ENCODE measurements around the gene PLET1.

Gene PLET1

DNA sequence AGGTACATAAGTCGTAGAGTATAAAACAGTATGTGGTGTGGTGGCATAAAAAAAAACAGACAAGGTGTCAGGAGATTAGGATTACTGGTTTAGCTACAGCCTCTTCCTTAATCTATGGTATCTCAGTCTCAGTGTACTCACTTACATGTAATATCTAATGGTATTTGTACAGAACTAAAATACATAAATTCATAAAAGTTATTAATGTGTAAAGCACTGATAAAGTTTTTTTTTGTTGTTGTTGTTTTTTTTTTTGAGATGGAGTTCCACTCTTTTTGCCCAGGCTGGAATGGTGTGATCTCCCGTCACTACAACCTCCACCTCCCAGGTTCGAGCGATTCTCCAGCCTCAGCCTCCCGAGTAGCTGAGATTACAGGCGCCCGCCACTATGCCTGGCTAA, 31.5 kb downstream of the PLET1 start:
- TF ChIP-seq, protein P1, sequence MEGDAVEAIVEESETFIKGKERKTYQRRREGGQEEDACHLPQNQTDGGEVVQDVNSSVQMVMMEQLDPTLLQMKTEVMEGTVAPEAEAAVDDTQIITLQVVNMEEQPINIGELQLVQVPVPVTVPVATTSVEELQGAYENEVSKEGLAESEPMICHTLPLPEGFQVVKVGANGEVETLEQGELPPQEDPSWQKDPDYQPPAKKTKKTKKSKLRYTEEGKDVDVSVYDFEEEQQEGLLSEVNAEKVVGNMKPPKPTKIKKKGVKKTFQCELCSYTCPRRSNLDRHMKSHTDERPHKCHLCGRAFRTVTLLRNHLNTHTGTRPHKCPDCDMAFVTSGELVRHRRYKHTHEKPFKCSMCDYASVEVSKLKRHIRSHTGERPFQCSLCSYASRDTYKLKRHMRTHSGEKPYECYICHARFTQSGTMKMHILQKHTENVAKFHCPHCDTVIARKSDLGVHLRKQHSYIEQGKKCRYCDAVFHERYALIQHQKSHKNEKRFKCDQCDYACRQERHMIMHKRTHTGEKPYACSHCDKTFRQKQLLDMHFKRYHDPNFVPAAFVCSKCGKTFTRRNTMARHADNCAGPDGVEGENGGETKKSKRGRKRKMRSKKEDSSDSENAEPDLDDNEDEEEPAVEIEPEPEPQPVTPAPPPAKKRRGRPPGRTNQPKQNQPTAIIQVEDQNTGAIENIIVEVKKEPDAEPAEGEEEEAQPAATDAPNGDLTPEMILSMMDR (conservative IDR thresholded peaks at IDR 0.05; ENCODE audit: low read length) = no peak
- no peak for DNase-seq (ENCODE audit: low read depth)
- no peak overlapping the region for H3K4me3 ChIP-seq (ENCODE audit: low read length)

DNA sequence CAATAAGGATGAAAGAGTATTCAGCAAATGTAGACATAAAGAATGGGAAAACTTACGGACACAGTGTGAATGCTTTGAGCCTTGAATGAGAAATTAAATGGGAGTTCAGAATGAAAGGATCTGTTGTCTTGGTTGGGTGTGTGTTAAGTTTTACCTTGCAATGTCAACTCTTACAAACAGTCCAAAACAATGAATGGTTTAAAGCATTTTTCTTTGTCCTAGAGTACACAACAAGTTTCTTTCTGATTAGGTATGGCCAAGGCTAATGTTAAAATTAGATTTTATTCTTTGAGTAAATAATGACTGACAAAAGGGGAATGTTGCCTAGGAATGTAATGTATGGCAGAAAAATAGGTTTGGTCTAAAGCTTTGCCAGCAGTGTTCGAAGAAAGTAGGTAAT, 32.0 kb downstream of the PLET1 start:
- TF ChIP-seq, protein P1 (conservative IDR thresholded peaks at IDR 0.05; ENCODE audit: low read length) = no peak
- no peak overlapping the region for H3K4me3 ChIP-seq (ENCODE audit: low read length)
- no peak for DNase-seq (ENCODE audit: low read depth)

DNA sequence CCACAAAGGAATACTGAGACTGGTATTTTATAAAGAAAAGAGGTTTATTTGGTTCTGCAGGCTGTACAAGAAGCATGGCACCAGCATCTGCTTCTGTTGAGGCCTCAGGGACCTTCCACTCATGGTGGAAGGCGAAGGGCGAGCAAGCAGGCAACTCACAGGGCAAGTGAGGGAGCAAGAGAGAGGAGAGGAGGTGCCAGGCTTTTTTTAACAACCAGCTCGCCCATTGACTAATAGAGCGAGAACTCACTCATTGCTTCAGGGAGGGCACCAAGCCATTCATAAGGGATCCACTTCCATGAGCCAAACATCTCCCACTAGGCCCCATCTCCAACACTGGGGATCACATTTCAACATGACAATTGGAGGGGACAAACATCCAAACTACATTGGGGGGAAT, 33.2 kb downstream of the PLET1 start:
- peak; percentile 10 for DNase-seq (ENCODE audit: low read depth)
- peak overlapping the region; percentile 90 for H3K4me3 ChIP-seq (ENCODE audit: low read length)
- TF ChIP-seq, protein P1 (conservative IDR thresholded peaks at IDR 0.05; ENCODE audit: low read length) = no peak

DNA sequence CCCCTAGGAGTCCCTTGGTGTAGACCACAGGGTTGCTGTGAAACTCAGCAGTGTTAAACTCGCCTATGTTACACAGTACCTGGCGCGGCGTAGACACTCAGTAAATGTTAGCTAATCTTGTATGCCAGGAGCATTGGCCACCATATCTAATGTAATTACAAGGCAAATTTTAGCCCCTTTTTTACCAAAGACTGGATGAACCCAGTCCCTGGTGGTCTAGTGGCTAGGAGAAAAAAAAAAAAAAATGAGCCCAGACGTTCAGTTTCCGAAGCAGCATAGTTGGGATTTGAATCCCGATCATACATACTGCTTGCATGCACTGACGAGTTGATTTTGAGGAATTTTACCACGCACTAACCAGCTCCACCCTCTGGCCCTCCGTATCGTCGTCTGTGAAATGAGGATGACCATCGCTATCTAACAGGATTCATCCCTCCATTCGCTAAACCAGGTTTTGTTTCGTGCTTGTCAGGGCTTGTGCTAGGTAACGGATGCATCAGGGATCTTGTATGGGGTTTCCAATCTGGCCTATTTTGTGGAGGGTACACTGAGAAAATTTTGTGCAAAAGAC, 33.7 kb downstream of the PLET1 start:
- TF ChIP-seq, protein P1 (conservative IDR thresholded peaks at IDR 0.05; ENCODE audit: low read length) = no peak; the same call in 1 of the 2 replicates
- H3K4me3 ChIP-seq (ENCODE audit: low read length) = peak overlapping the region; percentile 90
- peak; percentile 52 for DNase-seq (ENCODE audit: low read depth)

DNA sequence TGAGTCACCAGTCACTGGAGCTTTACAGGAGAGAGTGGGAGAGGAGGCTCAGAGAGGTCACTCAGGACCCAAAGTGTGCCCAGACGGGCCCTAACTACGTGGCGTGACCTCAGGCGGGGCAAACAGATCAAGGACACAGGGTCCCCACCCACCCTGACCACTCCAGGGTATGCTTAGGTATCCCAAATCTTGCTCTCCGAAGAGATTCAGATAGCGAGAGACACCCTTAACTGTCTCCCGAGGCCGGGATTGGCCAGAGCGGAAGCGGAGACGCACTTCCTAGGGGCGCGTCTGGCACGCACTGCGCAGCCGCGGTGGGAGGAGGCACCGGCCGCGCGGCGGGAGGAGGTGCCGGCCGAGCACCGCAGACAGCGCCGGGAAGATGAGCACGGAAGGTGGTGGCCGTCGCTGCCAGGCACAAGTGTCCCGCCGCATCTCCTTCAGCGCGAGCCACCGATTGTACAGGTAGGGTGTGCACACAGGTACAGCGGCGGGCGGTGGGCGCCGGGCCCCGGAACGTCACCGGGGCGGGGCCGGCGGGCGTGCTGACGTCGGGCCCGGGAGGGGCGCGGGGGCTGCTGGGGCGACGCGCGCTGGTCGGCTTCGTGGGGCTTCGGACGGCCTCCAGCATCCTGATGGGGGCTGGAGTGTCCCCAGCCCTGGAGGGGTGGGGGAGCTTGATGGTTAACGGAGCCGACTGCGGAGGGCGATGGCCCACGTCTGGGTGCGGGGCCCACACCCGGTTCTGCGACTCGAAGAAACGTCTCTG, 34.4 kb downstream of the PLET1 start, which contains the start of gene PTS:
Gene PTS, plus strand, starts transcription at position 367 of the 769 bp plus-strand sequence. Its CDS starts 16 bp downstream, at position 383.
- peak; percentile 86 for DNase-seq (ENCODE audit: low read depth)
- H3K4me3 ChIP-seq (ENCODE audit: low read length) = peak within 1 kb of the TSS; percentile 90
- TF ChIP-seq, protein P1 (conservative IDR thresholded peaks at IDR 0.05; ENCODE audit: low read length) = 0 out of 2 replicates have a peak, but pooled peaks have one; percentile 7

DNA sequence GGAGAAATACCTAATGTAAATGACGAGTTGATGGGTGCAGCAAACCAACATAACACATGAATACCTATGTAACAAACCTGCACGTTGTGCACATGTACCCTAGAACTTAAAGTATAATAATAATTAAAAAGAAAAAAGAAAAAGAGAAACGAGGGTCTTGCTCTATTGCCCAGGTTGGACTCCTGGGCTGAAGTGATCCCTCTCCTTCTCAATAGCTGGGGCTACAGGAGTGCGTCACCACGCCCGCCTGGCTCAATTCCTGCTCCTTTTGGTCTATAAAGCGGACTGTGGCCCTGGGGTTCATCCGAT, 35.0 kb downstream of the PLET1 start:
- peak; percentile 70 for DNase-seq (ENCODE audit: low read depth)

More for the DNA sequence above, 35.0 kb downstream of the PLET1 start:
- TF ChIP-seq, protein P1 (conservative IDR thresholded peaks at IDR 0.05; ENCODE audit: low read length) = no peak
- peak overlapping the region; percentile 90 for H3K4me3 ChIP-seq (ENCODE audit: low read length)

All from AG10803 (cell line).